Measurements from ENCODE around the gene MYL4. TPM values are rescaled to one million over a fixed set of nuclear protein-coding genes. Genes with fewer than 3 reads are reported as not detected.

Gene MYL4
- total RNA-seq, 4 donors from 2014 or later: 3.2 TPM; not detected in 3

DNA sequence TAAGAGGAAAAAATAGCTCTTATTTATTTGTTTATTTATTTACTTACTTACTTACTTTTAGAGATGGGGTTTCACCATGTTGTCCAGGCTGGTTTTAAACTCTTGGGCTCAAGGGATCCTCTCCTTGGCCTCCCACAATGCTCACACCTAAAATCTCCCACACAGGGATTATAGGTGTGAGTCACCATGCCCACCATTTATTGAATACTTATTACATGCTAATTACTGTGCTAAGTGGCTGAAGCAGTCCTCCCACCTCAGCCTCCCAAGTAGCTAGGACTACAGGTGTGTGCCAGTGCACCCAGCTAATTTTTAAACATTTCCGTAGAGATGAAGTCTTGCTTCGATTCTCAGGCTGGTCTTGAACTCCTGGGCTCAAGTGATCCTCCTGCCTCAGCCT is 33.5 kb downstream of the MYL4 start:
- no peak for DNase-seq
- no peaks in the 10 kb centered on the region for H3K9me3 ChIP-seq
- H3K4me3 ChIP-seq: no peak overlapping the region
- TF ChIP-seq, protein P1, sequence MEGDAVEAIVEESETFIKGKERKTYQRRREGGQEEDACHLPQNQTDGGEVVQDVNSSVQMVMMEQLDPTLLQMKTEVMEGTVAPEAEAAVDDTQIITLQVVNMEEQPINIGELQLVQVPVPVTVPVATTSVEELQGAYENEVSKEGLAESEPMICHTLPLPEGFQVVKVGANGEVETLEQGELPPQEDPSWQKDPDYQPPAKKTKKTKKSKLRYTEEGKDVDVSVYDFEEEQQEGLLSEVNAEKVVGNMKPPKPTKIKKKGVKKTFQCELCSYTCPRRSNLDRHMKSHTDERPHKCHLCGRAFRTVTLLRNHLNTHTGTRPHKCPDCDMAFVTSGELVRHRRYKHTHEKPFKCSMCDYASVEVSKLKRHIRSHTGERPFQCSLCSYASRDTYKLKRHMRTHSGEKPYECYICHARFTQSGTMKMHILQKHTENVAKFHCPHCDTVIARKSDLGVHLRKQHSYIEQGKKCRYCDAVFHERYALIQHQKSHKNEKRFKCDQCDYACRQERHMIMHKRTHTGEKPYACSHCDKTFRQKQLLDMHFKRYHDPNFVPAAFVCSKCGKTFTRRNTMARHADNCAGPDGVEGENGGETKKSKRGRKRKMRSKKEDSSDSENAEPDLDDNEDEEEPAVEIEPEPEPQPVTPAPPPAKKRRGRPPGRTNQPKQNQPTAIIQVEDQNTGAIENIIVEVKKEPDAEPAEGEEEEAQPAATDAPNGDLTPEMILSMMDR (IDR thresholded peaks at IDR 0.05): no peak
- no peak for TF ChIP-seq POLR2A (IDR thresholded peaks at IDR 0.05)
- H3K4me1 ChIP-seq: no peaks in the 10 kb centered on the region
- H3K27me3 ChIP-seq: no peaks in the 10 kb centered on the region
- intact Hi-C loops (cut with DNase I; ENCODE audit: low total_unique reads): no loop called here
- H3K36me3 ChIP-seq: no peaks in the 10 kb centered on the region
- no peak overlapping the region for H3K27ac ChIP-seq

DNA sequence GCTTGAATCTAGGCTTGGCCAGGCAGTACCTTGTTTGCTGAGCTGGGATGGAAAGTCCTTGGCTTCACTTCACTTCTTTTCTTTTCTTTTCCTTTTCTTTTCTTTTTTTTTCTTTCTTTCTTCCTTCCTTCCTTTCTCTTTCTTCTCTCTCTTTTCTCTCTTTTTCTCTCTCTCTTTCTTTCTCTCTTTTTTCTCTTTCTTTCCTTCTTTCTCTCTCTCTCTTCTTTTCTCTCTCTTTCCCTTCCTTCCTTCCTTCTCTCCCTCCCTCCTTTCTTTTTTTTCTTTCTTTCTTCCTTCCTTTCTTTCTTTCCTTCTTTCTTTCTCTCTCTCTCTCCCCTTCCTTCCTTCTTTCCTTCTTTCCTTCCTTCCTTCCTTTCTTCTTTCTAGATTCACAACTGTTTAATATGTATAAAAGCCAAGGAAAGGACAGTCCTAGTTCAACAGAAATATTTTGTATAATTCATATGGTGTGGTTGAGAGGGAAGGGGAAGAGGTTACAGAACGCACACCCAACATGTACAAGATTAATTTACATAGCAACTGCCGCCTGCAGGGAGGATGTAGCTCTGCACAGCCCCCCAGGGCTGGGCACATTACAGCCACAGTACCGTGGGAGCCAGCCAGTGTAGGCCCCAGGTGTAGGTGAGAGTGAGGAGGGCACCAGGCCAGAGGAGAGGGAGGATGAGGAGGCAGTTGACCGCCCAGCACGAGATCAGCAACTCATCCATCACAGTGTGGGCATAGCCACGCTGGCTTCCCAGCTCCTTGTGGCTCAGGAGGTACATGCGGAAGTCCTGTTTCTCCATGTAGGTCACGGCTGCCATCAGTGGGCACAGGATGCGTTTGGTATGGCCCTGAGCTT is 34.8 kb downstream of the MYL4 start:
- DNase-seq: no peak
- peak overlapping the region; percentile 55 to 62 for H3K27ac ChIP-seq
- H3K4me3 ChIP-seq: no peak overlapping the region
- TF ChIP-seq, protein P1 (IDR thresholded peaks at IDR 0.05): no peak
- TF ChIP-seq POLR2A (IDR thresholded peaks at IDR 0.05): no peak
- intact Hi-C loops (cut with DNase I; ENCODE audit: low total_unique reads): no loop called here
- no peaks in the 10 kb centered on the region for H3K27me3 ChIP-seq
- H3K36me3 ChIP-seq: no peaks in the 10 kb centered on the region
- H3K9me3 ChIP-seq: no peaks in the 10 kb centered on the region
- no peaks in the 10 kb centered on the region for H3K4me1 ChIP-seq

DNA sequence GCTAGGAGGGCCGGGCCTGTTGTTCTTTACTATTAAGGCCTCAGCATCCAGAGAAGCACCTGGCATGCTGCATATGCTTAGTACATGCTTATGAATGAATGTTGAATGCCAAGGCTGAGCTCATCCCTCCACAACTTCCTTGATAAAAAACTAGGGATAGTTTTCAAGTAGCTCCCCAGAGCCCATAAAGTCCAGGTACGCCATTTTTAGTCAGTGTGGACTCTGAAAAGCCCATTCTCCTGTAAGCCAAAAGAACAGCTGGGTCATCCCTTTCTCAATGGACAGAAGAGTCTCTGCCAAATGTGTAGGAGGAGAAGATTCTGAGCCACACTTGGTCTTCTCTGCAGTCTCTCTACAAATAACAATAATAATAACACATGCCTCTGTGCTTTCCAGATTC is 35.5 kb downstream of the MYL4 start:
- no peaks in the 10 kb centered on the region for H3K9me3 ChIP-seq
- DNase-seq: peak in 1 of 2 donors; percentile 52
- intact Hi-C loops (cut with DNase I; ENCODE audit: low total_unique reads): no loop called here
- no peak for TF ChIP-seq POLR2A (IDR thresholded peaks at IDR 0.05)
- TF ChIP-seq, protein P1 (IDR thresholded peaks at IDR 0.05): no peak
- H3K27ac ChIP-seq: peak overlapping the region; percentile 55 to 62
- H3K4me1 ChIP-seq: no peaks in the 10 kb centered on the region
- H3K4me3 ChIP-seq: no peak overlapping the region
- no peaks in the 10 kb centered on the region for H3K27me3 ChIP-seq
- no peaks in the 10 kb centered on the region for H3K36me3 ChIP-seq

DNA sequence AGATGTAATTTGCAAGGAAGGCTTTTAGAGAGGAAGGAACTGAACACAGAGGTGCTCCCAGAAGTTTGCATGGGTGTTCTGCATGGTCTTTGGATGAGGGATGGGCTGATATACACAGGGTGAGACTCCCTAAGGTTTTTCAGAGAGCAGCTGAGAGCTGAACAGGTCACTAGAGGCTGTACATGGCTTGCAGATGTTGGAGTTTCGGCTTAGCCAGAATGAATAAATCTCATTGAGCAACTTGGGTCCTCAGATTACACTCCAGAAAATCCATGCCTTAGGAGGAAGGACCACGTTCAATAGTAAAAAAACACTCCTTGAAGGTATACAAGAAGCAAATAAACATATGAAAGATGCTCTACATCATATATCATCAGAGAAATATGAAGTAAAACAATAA is 37.0 kb downstream of the MYL4 start:
- DNase-seq: no peak
- Histone ChIP-seq H3K4me3 (no peak overlapping the region), H3K27ac (peak overlapping the region in 1 of 2 donors; percentile 62), H3K36me3 (no peaks in the 10 kb centered on the region), H3K27me3 (no peaks in the 10 kb centered on the region), H3K4me1 (no peaks in the 10 kb centered on the region), H3K9me3 (no peaks in the 10 kb centered on the region)
- intact Hi-C loops (cut with DNase I; ENCODE audit: low total_unique reads): no loop called here
- no peak for TF ChIP-seq POLR2A (IDR thresholded peaks at IDR 0.05)
- TF ChIP-seq, protein P1 (IDR thresholded peaks at IDR 0.05): no peak

DNA sequence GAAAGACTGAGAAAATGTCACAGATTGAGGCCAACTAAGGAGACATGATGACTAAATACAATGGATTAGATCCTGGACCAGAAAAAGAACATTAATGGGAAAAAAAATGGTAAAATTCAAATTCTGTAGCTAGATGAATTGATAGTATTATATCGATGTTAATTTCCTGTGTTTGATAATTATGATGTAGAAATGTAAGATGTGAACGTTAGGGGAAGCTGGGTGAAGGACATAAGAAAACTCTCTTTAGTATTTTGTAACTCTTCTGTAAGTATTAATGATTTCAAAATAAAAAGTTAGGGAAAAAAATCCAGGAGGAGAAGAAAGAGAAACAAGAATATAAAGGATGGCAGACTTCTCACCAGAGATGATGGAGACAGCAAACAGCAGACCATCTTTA is 41.7 kb downstream of the MYL4 start:
- Histone ChIP-seq H3K36me3 (no peaks in the 10 kb centered on the region), H3K4me1 (no peaks in the 10 kb centered on the region), H3K9me3 (no peaks in the 10 kb centered on the region), H3K27ac (no peak overlapping the region), H3K27me3 (no peaks in the 10 kb centered on the region), H3K4me3 (no peak overlapping the region)
- DNase-seq: no peak
- no peak for TF ChIP-seq POLR2A (IDR thresholded peaks at IDR 0.05)
- TF ChIP-seq, protein P1 (IDR thresholded peaks at IDR 0.05): no peak
- intact Hi-C loops (cut with DNase I; ENCODE audit: low total_unique reads): no loop called here

Data from uterus (tissue), 4 donors.